Measurements from ENCODE around the gene RHOB.
A peak's percentile ranks its signal among the peaks of the same experiment; 100 is the strongest.

The RHOB gene

GRCh38 chr2:20471902-20472559, 25.2 kb downstream of the RHOB start:
- H3K36me3 ChIP-seq = no peaks in the 10 kb centered on the region
- no peak for TF ChIP-seq Cebpa-rat (IDR thresholded peaks at IDR 0.05)
- peak overlapping the region in 7 of 11 experiments; percentile 31 to 83 (median 71); a peak in 9 of 22 replicates for H3K4me2 ChIP-seq
- H3K4me3 ChIP-seq = no peak overlapping the region
- H3K27ac ChIP-seq = no peak overlapping the region
- peaks cover 0 to 16% (median 6%) of the 10 kb centered on the region in 11 experiments; a peak in 11 of 22 replicates for H3K9me3 ChIP-seq (replicated peaks in 1 of 11)
- H3K27me3 ChIP-seq = no peaks in the 10 kb centered on the region
- peaks cover 15 to 40% (median 30%) of the 10 kb centered on the region in 10 experiments for H3K4me1 ChIP-seq
- no peak overlapping the region for H3K9ac ChIP-seq
- H4K20me1 ChIP-seq = no peaks in the 10 kb centered on the region

GRCh38 chr2:20472569-20472968, 25.7 kb downstream of the RHOB start:
- Histone ChIP-seq H3K9me3 (replicated peaks in 1 of 11) (peaks cover 0 to 19% (median 11%) of the 10 kb centered on the region in 11 experiments; a peak in 17 of 22 replicates), H3K27me3 (no peaks in the 10 kb centered on the region), H3K9ac (no peak overlapping the region), H3K27ac (no peak overlapping the region), H3K4me3 (no peak overlapping the region), H4K20me1 (no peaks in the 10 kb centered on the region), H3K4me1 (peaks cover 15 to 40% (median 30%) of the 10 kb centered on the region in 10 experiments), H3K36me3 (no peaks in the 10 kb centered on the region), H3K4me2 (peak overlapping the region in 8 of 11 experiments; percentile 18 to 83 (median 56); a peak in 14 of 22 replicates)
- no peak for TF ChIP-seq Cebpa-rat (IDR thresholded peaks at IDR 0.05)

GRCh38 chr2:20473128-20473527, 26.3 kb downstream of the RHOB start:
- H3K9me3 ChIP-seq (replicated peaks in 1 of 11) = peaks cover 4 to 25% (median 16%) of the 10 kb centered on the region in 11 experiments
- no peaks in the 10 kb centered on the region; a peak in 1 of 22 replicates for H3K36me3 ChIP-seq
- H4K20me1 ChIP-seq = no peaks in the 10 kb centered on the region
- H3K27ac ChIP-seq = no peak overlapping the region
- peak overlapping the region in 8 of 11 experiments; percentile 18 to 83 (median 56); a peak in 13 of 22 replicates for H3K4me2 ChIP-seq
- no peak overlapping the region for H3K9ac ChIP-seq
- peaks cover 15 to 40% (median 30%) of the 10 kb centered on the region in 10 experiments for H3K4me1 ChIP-seq
- TF ChIP-seq Cebpa-rat (IDR thresholded peaks at IDR 0.05) = no peak
- H3K4me3 ChIP-seq = no peak overlapping the region
- no peaks in the 10 kb centered on the region for H3K27me3 ChIP-seq

GRCh38 chr2:20474757-20475566, 28.1 kb downstream of the RHOB start:
- Histone ChIP-seq H3K4me1 (peaks cover 15 to 40% (median 30%) of the 10 kb centered on the region in 10 experiments), H4K20me1 (no peaks in the 10 kb centered on the region), H3K27me3 (no peaks in the 10 kb centered on the region), H3K27ac (peak overlapping the region in 9 of 11 experiments; percentile 42 to 78 (median 68); a peak in 17 of 22 replicates), H3K9ac (peak overlapping the region in 7 of 11 experiments; percentile 13 to 53 (median 24); a peak in 8 of 22 replicates), H3K9me3 (replicated peaks in 1 of 11) (peaks cover 13 to 38% (median 27%) of the 10 kb centered on the region in 11 experiments), H3K4me2 (peak overlapping the region; percentile 51 to 83 (median 70)), H3K36me3 (no peaks in the 10 kb centered on the region; a peak in 1 of 22 replicates), H3K4me3 (0 out of 20 replicates have a peak overlapping the region, but pooled peaks of 1 of the 10 experiments have one; percentile 9)
- no peak for TF ChIP-seq Cebpa-rat (IDR thresholded peaks at IDR 0.05)

GRCh38 chr2:20475567-20475952, 28.7 kb downstream of the RHOB start:
- H4K20me1 ChIP-seq = no peaks in the 10 kb centered on the region
- peaks cover 15 to 40% (median 30%) of the 10 kb centered on the region in 10 experiments for H3K4me1 ChIP-seq
- H3K9ac ChIP-seq = no peak overlapping the region
- H3K4me3 ChIP-seq = no peak overlapping the region
- no peak for TF ChIP-seq Cebpa-rat (IDR thresholded peaks at IDR 0.05)
- peaks cover 13 to 38% (median 27%) of the 10 kb centered on the region in 11 experiments for H3K9me3 ChIP-seq (replicated peaks in 1 of 11)
- H3K27ac ChIP-seq = peak overlapping the region in 2 of 11 experiments; percentile 71 to 78; a peak in 3 of 22 replicates
- H3K36me3 ChIP-seq = no peaks in the 10 kb centered on the region; a peak in 1 of 22 replicates
- H3K27me3 ChIP-seq = no peaks in the 10 kb centered on the region
- H3K4me2 ChIP-seq = peak overlapping the region in 7 of 11 experiments; percentile 57 to 83 (median 71); a peak in 12 of 22 replicates

GRCh38 chr2:20476481-20476880, 29.6 kb downstream of the RHOB start:
- no peak overlapping the region for H3K27ac ChIP-seq
- H3K36me3 ChIP-seq = no peaks in the 10 kb centered on the region; a peak in 1 of 22 replicates
- H3K27me3 ChIP-seq = no peaks in the 10 kb centered on the region
- H3K4me3 ChIP-seq = no peak overlapping the region
- peaks cover 15 to 40% (median 30%) of the 10 kb centered on the region in 10 experiments for H3K4me1 ChIP-seq
- H4K20me1 ChIP-seq = no peaks in the 10 kb centered on the region
- peaks cover 13 to 38% (median 27%) of the 10 kb centered on the region in 11 experiments for H3K9me3 ChIP-seq (replicated peaks in 1 of 11)
- no peak overlapping the region for H3K4me2 ChIP-seq
- no peak overlapping the region for H3K9ac ChIP-seq
- no peak for TF ChIP-seq Cebpa-rat (IDR thresholded peaks at IDR 0.05)

GRCh38 chr2:20476950-20477349, 30.1 kb downstream of the RHOB start:
- H3K27ac ChIP-seq = no peak overlapping the region

GRCh38 chr2:20478961-20479360, 32.1 kb downstream of the RHOB start:
- Histone ChIP-seq H3K27ac (no peak overlapping the region), H3K9ac (no peak overlapping the region), H3K27me3 (no peaks in the 10 kb centered on the region), H3K9me3 (replicated peaks in 1 of 11) (peaks cover 13 to 38% (median 27%) of the 10 kb centered on the region in 11 experiments), H3K36me3 (no peaks in the 10 kb centered on the region; a peak in 1 of 22 replicates), H3K4me3 (no peak overlapping the region), H3K4me2 (no peak overlapping the region), H4K20me1 (no peaks in the 10 kb centered on the region), H3K4me1 (peaks cover 13 to 31% (median 17%) of the 10 kb centered on the region in 10 experiments)
- no peak for TF ChIP-seq Cebpa-rat (IDR thresholded peaks at IDR 0.05)

More at GRCh38 chr2:20476950-20477349, 30.1 kb downstream of the RHOB start:
- peaks cover 15 to 38% (median 29%) of the 10 kb centered on the region in 10 experiments for H3K4me1 ChIP-seq
- H3K9me3 ChIP-seq (replicated peaks in 1 of 11) = peaks cover 13 to 38% (median 27%) of the 10 kb centered on the region in 11 experiments
- no peak overlapping the region for H3K4me2 ChIP-seq
- TF ChIP-seq Cebpa-rat (IDR thresholded peaks at IDR 0.05) = no peak
- H3K9ac ChIP-seq = no peak overlapping the region
- H4K20me1 ChIP-seq = no peaks in the 10 kb centered on the region
- no peaks in the 10 kb centered on the region for H3K27me3 ChIP-seq
- H3K36me3 ChIP-seq = no peaks in the 10 kb centered on the region; a peak in 1 of 22 replicates
- no peak overlapping the region for H3K4me3 ChIP-seq

GRCh38 chr2:20479835-20480234, 33.0 kb downstream of the RHOB start:
- Histone ChIP-seq H3K4me3 (no peak overlapping the region), H3K27ac (no peak overlapping the region), H3K9me3 (replicated peaks in 1 of 11) (peaks cover 13 to 38% (median 27%) of the 10 kb centered on the region in 11 experiments), H4K20me1 (no peaks in the 10 kb centered on the region), H3K36me3 (no peaks in the 10 kb centered on the region; a peak in 1 of 22 replicates), H3K4me1 (peaks cover 5 to 25% (median 8%) of the 10 kb centered on the region in 10 experiments), H3K9ac (no peak overlapping the region), H3K4me2 (no peak overlapping the region), H3K27me3 (no peaks in the 10 kb centered on the region)
- no peak for TF ChIP-seq Cebpa-rat (IDR thresholded peaks at IDR 0.05)

Measured in BLaER1 treated with 17β-estradiol and CSF1 and Interleukin-3, amounts not matched to agents 10 nM and 100 nM (cell line).